ENCODE results near the gene DPP6.

DPP6 gene

DNA sequence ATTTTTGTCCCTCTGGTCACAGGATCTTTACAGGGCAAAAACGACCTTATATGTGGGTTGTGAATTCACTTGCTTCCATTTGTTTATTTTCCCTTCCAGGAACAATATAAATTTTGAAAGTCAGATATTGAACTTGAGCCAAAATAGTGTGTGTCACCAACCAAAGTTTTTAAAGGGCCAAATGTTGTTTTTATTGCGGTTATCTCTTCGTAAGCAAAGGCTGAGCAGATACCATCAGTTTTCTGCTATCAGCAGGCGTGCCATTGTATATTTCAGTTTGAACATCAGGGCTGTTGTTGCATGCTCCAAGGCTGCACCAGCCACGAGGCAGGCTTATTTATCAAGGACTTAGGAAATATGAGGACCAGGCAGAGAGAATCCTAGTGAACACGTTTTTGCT is 790.4 kb downstream of the DPP6 start:
- no peak for DNase-seq

DNA sequence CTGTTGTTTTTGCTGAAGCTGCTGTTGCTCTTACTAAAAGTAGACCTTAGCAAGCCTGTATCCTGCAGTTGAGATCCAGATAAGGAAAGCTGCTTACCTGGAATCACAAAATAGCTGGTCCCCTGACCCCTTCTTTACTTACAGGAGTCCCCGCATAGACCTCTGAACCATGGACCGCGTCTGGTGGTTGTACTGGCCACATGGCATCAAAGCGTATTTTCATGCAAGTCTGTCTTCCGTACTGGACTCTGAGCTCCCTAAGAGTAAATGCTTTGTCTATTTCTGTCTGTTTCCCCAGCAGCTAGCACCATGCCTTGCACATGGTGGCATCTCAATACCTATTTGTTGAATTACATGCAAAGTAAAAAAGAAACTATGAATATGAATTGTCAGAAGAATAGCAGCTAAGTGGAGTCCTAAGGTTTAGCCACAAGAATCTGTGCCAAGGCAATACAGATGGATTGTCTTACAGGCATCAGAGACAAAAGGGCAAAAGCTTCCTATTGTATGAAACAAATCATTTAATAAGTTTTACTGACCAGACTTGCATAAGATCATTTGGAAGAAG is 791.6 kb downstream of the DPP6 start:
- DNase-seq, result no peak

DNA sequence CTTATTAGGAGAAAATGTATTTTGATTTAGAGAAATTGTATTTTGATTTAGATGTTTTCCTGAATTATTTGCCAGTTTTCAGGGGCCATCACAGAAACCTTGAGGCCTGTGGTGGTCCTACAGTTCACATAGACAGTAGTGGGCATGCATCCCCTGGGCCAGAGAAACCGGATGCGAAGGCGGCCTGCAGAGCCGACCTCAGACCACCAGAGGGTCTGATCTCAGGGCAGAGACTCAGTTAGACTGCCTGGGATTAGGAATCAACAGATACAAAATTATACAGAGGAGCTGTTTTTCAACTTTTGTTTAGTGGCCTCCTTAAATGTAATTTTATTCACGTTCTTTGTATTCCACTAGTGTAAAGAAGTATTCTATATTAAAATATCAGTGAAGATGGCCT is 792.3 kb downstream of the DPP6 start:
- DNase-seq, result no peak

DNA sequence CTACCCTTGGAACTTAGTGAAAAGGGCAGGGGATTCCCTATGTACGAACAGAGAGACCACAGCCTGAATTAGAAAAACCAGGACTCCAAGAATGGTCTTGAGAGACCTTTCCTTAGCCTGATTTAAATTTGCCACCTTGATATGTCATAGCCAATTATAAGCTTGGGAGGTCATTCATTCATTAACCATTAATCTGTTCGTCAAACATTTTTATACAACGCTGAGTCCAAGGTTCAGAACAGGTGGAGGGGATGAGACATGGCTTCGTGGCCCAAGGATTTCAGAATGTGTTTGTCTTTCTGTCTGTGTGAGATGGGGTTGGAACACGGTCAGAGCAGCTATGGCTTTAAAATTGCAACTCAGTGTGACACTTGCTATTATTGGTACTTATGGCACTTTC is 792.8 kb downstream of the DPP6 start:
- DNase-seq, result no peak

DNA sequence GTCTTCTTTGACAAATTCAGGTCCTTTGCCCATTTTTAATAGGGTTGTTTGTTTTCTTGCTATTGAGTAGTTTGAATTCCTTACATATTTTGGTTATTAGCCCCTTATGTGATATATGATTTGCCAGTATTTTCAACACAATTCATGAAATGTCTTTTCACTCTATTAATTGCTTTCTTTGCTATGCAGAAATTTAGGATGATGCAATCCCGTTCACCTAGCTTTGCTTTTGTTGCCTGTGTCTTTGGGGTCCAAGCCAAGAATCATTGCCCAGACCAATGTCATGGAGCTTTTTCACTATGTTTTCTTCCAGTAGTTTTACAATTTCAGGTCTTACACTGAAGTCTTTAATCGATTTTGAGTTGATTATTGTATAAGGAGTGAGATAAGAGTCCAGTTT is 796.3 kb downstream of the DPP6 start:
- no peak for DNase-seq

DNA sequence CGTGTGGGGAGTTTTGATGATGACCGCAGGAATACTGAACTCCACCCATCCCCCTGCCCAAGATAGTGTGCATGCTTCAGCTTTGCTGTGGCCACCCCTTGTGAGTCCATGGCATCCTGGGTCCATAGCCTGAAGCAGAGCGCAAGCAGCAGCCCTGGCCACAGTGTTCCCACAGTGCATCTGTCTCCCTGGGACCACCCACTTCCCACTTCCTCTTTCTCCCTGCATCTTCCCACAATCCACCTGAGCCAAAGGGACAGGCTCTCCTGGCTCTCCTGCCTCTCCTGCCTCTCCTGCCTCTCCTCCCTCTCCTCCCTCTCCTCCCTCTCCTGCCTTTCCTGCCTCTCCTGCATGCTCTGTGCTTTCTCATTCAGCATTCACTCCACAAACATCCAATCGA is 800.0 kb downstream of the DPP6 start:
- no peak for DNase-seq

DNA sequence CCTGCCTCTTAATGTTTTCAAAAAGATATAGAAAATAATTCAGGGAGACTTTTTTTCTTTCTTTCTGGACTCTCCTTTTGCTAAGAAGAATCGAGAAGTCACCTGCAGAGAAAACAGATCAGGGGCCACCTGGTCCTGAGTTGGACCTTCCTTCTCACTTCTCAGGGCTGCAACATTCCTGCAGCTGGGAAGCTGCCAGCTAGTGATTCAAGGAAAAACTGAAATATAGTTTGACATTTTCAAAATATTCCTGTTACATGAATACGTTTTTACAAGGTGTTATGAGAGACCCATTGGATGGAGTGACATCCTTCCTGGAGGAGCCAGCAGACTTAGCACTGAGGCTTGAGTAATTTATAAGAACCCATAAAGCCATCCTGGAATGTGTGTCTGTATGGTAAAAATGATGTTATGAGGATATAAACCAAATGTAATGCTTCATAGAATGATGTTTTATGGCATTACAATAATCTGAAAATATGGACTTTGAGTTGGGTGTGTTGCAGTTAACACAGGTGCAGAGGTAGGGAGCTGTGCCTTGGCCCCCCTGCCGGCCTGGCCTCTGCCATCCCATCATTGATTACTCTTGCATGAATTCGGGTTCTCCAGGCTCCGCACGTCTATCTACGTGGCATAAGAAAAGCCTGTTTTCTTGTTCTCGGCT is 801.0 kb downstream of the DPP6 start:
- DNase-seq, result no peak

DNA sequence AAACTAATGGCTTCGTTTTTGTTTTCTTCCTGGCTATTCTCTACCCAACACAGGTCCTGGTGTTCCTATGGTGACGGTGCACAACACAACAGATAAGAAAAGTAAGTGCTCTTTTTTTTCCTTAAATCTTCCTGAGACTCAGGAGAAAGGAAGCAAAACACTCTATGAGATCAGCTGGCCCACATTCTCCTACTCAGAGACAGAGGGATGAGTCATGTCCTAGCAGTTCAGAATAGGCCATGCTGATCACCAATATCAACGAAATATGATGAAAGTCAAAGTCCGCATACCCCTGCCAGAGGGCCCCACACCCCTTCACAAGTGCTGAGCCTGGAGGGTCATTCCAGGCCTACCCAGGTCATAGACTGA is 801.5 kb downstream of the DPP6 start:
- no peak for DNase-seq

DNA sequence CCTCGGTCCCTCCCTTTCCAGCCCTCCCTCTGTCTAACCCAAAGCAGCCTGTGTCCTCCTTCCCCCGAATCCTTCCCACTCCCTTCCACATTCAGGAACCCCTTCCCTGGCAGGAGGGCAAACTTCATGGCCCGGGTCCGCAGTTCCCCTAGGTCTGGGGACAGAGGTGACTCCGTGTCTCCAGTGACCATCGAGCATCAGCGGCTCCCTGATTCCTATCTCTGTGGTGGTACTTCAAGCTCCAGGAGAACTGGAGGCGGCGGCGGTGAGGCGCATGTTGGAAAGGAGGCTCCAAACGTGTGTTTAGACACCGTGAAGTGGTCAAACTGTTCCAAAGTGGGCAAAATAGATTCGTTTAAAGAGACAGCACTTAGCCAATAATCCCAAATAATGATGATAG is 802.6 kb downstream of the DPP6 start:
- DNase-seq, result no peak

DNA sequence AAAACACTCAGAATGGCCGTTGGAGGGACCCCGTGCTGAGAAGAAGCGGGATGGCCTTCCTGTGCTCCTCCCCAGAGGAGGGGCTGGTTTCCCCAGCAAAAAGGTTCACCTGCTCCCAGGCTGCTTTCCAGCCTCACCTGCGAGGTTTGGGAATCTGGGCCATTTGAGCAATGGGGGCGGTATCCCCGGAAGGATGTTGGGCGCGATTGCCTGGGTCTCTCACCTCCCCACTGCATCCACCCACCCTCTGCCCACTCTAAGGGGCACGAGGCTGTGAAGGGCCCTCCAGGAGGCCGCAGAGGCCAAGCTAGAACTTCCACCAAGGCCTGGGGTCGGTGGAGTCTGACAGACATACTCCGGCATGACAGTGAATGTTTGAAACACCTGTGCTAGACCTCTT is 803.2 kb downstream of the DPP6 start:
- DNase-seq, result no peak

DNA sequence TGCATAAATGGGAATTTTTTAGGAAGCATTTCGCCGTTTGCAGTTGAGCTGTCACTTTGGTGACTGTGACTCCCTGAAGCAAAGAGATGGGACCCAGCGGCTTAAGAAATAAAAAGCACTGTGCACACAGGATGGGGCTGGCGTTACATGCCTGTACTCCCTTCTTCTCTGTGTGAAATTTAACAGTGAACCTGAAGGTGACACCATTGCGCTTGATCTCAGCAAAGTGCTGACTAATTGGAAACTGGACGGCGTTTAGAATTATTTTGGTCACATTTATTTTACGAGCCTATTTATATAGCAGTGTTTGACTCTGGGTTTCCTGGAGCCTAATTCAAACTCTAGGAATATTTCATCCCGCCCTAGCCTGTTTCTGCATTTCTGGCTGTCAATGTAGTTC is 804.5 kb downstream of the DPP6 start:
- DNase-seq, result no peak

DNA sequence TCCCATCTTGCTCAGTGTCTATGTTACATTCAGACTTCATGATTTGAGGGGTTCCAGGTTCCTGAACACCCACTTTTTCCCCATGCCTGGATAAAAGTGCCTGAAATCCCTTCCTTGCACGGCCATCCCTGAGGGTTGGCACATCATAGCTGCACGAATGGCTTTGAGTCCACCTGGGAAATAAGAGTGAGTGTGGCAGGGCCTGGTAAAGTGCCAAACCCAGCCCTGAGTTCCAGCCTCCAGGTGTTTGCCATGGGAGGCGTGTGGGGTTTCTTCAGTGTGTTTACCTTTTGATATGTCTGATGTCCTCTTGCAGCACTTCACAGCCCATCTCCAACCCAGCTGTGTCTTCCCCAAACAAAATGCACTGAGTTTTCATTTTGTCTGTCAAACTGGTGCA is 805.0 kb downstream of the DPP6 start:
- DNase-seq, result no peak

DNA sequence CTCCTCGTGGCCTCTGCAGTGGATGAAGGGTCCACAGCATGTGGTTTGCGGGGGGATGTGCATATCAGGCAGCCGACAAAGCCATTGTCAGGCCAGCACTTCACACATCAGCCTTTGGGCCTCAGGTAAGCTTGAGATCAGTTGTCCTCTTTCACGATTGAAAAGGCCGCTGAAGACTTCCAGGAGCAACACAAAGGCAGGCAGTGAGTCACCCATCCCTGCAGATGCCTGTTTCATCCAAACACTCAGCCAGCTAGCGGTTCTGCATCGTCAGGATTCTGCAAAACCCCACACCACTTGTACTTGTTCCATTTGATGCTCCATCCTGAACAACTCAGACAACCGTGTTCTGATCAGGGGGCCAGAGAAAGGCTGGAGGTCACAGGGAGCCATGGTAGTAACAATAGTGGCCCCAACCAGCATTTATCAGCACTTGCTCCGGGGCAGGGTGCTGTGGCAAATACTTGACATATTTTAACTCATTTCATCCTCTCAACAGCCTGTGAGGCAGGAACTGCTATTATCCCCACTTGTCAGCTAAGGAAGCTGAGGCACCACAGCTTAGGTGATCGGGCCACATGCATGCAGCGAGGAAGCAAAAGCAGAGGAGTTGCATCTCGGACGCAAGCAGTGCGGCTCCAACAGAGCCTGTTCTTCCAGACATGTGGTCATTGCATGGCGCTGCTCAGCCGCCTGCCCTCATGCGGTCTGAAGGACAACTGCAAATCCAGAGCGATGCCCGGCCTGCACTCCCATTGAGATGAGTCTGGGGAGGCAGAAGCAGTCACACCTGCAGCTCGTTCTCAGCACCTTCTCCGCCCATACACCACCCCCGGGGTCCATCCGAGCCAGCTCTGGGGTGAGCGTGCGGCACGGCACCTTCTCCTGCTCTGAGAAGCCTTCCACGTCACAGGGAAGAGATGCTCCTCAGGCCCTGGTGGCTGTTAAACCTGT is 805.8 kb downstream of the DPP6 start:
- no peak for DNase-seq

DNA sequence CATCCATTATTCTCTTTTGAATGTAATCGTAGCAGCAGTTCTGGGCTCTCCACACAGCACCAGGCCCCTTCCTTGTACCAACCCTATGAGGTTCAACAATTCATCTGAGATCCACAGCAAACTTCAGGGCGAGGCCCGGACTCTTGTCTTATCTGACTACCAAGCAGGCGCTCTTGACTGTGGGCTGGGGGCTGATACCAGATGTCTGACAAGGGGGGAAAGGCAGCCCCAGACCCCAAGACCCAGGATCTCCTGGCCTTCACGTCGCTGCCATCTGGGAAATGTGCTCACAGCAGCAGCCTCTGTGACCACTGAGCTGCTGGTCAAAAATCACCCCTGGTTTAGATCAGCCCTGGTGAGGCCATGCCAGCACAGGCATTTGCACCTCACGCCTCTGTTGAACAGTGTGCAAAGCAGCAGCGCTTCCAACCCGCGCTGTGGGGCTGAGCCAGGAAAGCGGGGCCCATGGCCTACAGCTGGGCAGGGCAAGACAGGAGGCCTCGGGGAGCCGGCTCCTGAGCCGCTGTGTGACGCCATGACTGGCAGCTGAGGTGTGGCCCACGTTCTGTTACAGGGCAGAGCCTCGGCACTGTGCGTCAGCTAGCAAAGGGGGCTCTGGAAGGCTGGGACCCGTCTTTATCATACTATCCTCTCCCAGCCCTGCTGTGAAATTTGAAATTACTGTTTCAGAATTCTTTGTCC is 806.8 kb downstream of the DPP6 start:
- no peak for DNase-seq

DNA sequence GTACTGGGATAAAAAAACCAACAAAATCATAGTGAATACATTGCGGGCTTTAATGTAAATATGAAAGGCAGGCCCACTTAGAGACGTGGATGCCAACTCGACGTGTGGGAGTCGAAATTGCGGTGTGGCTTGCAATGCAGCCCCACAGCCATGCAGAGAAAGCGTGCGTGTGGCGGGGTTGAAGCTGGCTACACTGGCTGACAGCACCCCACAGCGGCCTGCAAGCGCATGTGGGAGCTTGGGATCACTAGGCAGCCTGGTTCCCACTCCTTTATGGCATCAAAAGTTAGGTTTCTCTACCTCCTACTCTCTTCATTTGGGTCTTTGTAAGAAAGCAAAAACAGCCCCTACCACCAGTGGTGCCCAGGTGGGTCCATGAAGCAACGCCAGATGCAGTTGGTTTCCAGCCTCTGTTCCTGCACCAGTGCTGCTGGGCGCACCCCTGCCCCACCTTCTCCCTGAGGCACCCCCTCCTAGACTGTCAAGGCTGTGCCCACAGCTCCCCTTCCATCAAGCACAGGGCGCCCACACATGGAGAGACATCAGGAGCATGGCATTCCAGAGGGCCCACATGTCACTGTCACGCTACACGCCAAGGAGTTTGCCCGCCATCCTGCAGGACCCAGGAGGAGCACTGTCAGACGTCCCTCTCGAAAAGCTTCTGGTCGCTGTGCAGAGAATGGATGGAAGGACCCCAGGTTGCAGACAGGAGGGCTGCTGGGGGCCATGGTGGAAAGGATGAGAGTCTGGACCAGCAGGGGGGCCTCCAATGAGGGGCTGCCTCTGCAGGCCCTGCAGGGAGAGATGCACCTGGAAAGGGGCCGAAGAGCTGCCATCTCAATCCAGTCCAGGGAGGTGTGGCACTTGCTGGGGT is 807.8 kb downstream of the DPP6 start:
- DNase-seq, result no peak

DNA sequence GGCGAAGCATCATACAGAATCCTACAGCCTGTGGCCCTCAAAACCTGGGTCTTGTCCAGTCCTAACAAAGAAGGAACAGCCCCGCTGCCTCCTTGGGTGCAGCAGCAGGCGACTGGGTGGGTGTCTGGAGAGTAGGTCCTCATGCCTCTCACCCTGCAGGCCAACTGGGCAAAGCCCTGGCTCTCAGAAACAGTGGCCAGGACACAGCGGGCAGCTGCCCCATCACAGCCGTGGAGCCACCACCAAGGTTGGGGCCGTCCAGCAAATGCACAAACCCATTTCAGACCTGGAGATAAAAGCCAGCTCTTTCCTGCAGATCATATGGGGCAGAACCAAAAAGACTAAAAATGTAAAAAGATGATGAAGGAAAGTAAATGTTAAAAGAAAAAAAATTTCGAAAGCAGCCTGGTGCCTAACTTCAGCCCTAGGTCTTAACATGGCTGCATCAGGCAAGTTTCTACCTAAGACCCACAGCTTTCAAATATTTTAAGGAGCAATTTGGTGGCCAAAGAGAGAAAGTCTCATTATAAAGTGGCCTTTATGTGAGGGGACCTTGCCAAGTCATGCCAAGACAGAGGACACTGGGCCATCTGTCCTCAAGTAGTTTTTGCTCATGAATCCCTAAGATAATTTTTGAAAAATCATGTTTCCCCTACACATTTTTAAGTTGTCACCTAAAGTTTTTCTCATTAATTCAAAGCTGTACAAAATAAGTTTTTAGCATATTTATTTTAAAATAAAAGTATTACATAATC is 808.6 kb downstream of the DPP6 start:
- no peak for DNase-seq

DNA sequence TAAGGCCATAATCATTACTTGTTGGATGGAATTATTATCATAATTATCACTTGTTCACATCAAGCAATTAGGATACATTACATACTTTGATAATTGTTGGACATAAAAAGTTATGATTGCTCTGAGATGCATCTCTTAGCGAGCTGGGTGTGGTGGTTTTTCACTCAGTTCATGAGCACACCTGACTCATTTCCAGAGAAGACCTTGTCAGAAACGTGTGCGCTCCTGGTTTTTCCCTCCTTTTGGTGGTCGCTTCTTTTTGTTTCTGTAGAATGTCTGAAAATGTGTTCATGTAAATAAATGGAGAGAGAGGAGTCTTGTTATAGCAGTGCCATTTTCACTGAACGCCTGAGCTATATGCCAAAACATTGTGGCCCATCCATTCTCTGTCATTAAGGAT is 809.4 kb downstream of the DPP6 start:
- no peak for DNase-seq

DNA sequence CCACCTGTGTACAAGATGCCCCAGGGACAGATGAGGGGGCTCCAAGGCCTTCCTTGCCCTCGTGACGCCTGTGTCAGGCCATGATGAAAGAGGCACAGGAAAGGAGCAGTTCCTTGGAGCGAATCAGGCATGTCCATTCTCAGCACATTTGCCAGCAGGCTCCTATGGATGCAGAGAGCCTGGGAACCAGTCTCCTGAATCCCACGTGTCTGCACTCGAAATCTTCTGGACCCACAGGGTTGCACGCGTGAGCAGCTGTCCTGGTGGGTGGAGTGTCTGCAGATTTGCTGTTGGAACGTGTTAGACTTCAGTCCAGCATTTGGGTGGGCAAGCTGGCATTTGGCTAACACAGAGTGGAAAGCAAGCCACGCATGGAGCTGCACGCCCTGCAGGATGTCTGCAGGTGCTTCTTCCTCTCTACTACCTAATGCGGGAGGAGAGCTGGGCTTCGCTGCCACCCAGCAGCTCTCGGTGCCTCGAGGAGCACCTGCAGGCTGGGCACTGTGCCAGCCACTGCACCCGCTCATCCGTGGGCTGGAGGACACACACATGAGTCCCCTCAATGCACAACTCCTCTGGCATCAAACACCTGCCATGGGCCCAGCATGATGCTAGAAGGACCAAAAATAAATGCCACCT is 810.1 kb downstream of the DPP6 start:
- DNase-seq, result no peak

DNA sequence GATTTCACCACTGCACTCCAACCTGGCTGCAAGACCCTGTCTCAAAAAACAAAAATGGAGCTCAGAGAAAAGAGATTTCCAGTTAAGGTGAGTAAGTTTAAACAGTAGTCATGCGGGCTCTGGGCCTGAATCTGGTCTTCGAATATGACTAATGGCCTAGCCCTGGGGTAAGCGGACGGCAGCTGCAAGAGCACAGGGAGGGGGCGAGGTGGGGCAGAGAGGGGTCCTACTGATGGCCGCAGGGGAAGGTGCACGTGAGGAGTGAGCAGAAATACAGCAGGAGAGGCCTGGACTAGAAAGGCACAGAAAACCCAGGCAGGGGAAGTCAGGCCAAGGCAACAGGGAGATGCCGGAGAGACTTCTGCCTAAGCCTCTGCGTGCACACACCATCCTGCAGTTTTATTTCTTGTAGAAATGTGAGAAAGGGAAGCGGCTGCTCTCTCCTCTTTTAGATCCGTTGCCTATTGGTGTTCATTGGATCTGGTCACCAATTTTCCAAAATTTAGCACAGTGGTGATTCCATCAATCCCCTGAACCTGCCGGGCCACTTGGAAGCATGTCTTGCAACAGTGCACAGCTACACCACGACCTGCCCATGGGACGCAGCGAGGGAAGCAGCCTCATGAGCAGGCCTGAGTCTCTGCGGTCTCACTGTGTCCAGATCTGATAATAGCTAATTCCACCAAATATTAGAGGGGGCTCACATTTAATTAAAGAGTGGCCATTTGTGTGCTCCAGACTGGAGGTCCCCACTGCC is 811.7 kb downstream of the DPP6 start:
- DNase-seq, result no peak

DNA sequence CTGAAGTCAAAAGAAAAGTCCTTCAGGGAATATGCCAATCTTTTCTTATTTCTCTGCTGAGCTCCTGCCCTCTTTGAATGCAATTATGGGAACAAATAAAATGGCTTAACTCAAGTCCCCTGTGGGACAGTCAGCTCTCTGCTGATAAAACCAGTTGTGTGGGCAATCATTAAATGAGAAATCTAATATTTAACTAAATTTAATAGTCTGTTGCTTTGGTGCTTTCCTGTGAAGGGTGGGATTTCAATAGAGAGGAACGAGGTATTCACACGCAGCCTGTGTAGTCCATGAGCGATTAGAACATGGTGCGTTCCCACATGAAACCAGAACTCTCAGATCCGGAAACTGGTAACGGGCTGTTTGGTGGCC is 812.3 kb downstream of the DPP6 start:
- DNase-seq, result no peak

Data from fibroblast of skin of back (primary cell).